ENCODE data around the gene MAP3K8. TPM values are rescaled to one million over a fixed set of nuclear protein-coding genes. Genes with fewer than 3 reads are reported as not detected.

MAP3K8 gene
- total and polyA plus RNA-seq, 2 donors (not counting 1 experiment from before 2014, with no cell fraction given): 97.0 to 99.2 TPM

- no peak overlapping the region for H3K27ac ChIP-seq (ENCODE audit: low read length in 2 of 2)
- H3K36me3 ChIP-seq (replicated peaks in 1 of 2; ENCODE audit: control extremely low read depth in 1 of 2, control insufficient read depth in 1 of 2, extremely low read depth in 1 of 2, insufficient read depth in 2 of 2, low read length in 1 of 2): no peaks in the 10 kb centered on the region
- H3K4me3 ChIP-seq (ENCODE audit: control extremely low read depth in 1 of 5, extremely low read depth in 1 of 5, insufficient read depth in 1 of 5, low read depth in 2 of 5, low read length in 4 of 5): no peak overlapping the region
- no peaks in the 10 kb centered on the region for H3K9me3 ChIP-seq (ENCODE audit: control extremely low read depth in 1 of 3, control insufficient read depth in 2 of 3, insufficient read depth in 1 of 3, low read length in 2 of 3)
- intact Hi-C loops (cut with micrococcal nuclease): loop anchor here (1.0 to 2.0 kb wide), 2 partner anchors 18 to 22 kb away; no protein-coding TSS in a partner anchor
- Mint-ChIP-seq H3K4me3 (peak overlapping the region; percentile 16), H3K9me3 (ENCODE audit: insufficient read depth) (no peaks in the 10 kb centered on the region), H3K4me1 (peaks cover 33% of the 10 kb centered on the region), H3K27me3 (no peaks in the 10 kb centered on the region), H3K27ac (peak overlapping the region; percentile 66)
- peaks cover 15 to 16% of the 10 kb centered on the region in 2 donors for H3K4me1 ChIP-seq (ENCODE audit: control insufficient read depth in 2 of 2, insufficient read depth in 2 of 2, low read length in 2 of 2)
- TF ChIP-seq CTCF (IDR thresholded peaks at IDR 0.05) (no peak), EZH2 (IDR thresholded peaks at IDR 0.05; ENCODE audit: borderline replicate concordance, insufficient read depth, low read depth, low read length, poor library complexity, severe bottlenecking) (no peak)
- no peaks in the 10 kb centered on the region for H3K27me3 ChIP-seq (replicated peaks in 1 of 4; ENCODE audit: control extremely low read depth in 1 of 4, control insufficient read depth in 3 of 4, insufficient read depth in 4 of 4, low read length in 3 of 4)
- no peaks in the 10 kb centered on the region for H3K79me2 ChIP-seq (ENCODE audit: control insufficient read depth, insufficient read depth, low read length)
- ChIA-PET POLR2A (no interaction called here), CTCF (interaction anchor here (0.7 to 1.3 kb wide), 3 partner anchors 13 to 80 kb away, joined by 3 read pairs; no protein-coding TSS in a partner anchor)
- H3K9ac ChIP-seq (ENCODE audit: low read length): no peak overlapping the region
- H4K20me1 ChIP-seq (ENCODE audit: control insufficient read depth, insufficient read depth, low read length, poor library complexity, severe bottlenecking): no peaks in the 10 kb centered on the region
- DNase-seq: no peak
- peak overlapping the region; percentile 2 for H2AFZ ChIP-seq (ENCODE audit: insufficient read depth, low read depth, low read length, poor library complexity, severe bottlenecking)
- peak overlapping the region; percentile 7 for H3K4me2 ChIP-seq (replicated peaks; ENCODE audit: low read depth, low read length, poor library complexity, severe bottlenecking)
- peak; percentile 7 for ATAC-seq (ENCODE audit: low read depth)
- WGBS (ENCODE audit: insufficient coverage): 70% methylated on average over 2 of the region's 4 CpGs
These were observed 77.1 kb downstream of the MAP3K8 start for GRCh38 chr10:30510932-30511700.

Other genes with a start within 250 kb of the MAP3K8 start
- 36.6 and 37.0 TPM in 2 replicates for gene MTPAP, start 84.9 kb upstream of the MAP3K8 start, total RNA-seq
- gene MTPAP, start 84.9 kb upstream of the MAP3K8 start, polyA plus RNA-seq: 11.9 and 16.7 TPM in 2 replicates
- not detected in 2 replicates for gene LYZL2, start 195.6 kb downstream of the MAP3K8 start, total RNA-seq
- gene LYZL2, start 195.6 kb downstream of the MAP3K8 start, polyA plus RNA-seq: not detected in 2 replicates

Data from B cell (primary cell).